ENCODE measurements around the gene KRTAP5-8. TPM values are rescaled to one million over a fixed set of nuclear protein-coding genes. Genes with fewer than 3 reads are reported as not detected.
"Not testable (repeated sequence)": the region's sequence is repeated elsewhere in the genome, so short reads cannot be mapped to it uniquely, and the experiment has no call there.

The KRTAP5-8 gene
- polyA plus RNA-seq, 3 donors from 2014 or later: not detected

DNA sequence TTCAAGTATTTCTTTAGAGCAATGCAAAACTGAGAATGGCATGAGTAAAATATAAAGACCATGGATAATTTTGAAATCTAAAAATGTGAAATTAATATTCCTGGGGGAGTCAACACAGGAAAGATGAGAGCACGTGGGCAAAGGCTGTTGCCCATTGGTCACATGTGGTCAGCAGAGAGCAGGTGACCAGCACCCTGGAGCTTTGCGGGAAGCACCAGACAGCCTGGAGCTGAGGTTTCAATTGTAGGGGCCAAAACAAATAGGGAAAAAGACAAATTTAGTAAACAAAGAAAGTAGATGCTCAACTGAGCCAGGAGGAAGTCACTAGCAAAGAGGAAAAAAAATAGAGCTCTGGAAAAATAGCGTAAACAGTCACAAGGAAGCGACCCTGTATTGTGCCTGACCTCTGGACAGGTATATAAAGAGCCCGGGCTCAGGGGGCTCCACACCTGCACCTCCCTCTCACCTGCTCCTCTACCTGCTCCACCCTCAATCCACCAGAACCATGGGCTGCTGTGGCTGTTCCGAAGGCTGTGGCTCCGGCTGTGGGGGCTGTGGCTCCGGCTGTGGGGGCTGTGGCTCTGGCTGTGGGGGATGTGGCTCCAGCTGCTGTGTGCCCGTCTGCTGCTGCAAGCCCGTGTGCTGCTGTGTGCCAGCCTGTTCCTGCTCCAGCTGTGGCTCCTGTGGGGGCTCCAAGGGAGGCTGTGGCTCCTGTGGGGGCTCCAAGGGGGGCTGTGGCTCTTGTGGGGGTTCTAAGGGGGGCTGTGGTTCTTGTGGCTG, 10.8 kb upstream of the KRTAP5-8 start, which contains the start of gene KRTAP5-7:
KRTAP5-7 (plus strand) TSS at position 472 of the 780 bp plus-strand sequence; CDS start at position 506, 34 bp downstream.
- not testable (repeated sequence) for H3K27me3 Mint-ChIP-seq (ENCODE audit: low read depth in 3 of 3); H3K4me3 Mint-ChIP-seq; H3K36me3 Mint-ChIP-seq; H3K9me3 Mint-ChIP-seq; H3K27ac Mint-ChIP-seq; H3K4me1 Mint-ChIP-seq; DNase-seq

DNA sequence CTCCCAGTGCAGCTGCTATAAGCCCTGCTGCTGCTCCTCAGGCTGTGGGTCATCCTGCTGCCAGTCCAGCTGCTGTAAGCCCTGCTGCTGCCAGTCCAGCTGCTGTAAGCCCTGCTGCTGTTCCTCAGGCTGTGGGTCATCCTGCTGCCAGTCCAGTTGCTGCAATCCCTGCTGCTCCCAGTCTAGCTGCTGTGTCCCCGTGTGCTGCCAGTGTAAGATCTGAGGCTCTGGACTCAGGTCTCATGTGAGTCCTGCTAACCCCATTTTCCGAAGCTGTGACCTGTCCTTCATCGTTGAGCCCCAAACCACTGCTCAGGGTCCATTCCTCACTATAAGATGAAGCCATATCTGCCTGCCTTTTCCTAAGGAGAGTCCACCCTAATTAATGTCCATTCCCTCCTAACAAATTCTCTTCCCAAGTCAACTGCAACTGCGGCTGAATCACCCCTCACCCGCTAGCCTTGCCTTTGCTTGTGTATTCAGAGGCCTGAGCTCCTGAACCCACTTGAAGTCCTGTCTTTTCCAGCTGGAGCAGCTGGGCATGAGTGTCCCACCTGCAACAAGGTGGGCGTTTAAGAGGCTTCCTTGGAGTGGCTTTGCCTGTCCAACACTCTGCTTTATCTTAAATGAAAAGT, 10.1 kb upstream of the KRTAP5-8 start:
- no peak overlapping the region for H3K27ac Mint-ChIP-seq
- peaks cover 0 to 12% (median 4%) of the 10 kb centered on the region in 3 donors for H3K27me3 Mint-ChIP-seq (ENCODE audit: low read depth in 3 of 3)
- no peak overlapping the region for H3K4me3 Mint-ChIP-seq

GRCh38 chr11:71530602-71531001, 7.2 kb upstream of the KRTAP5-8 start:
- H3K4me3 Mint-ChIP-seq: no peak overlapping the region

More for the DNA sequence above, 10.1 kb upstream of the KRTAP5-8 start:
- H3K36me3 Mint-ChIP-seq: no peaks in the 10 kb centered on the region
- no peak for DNase-seq
- H3K4me1 Mint-ChIP-seq: no peaks in the 10 kb centered on the region
- peaks cover 0 to 2% (median 0%) of the 10 kb centered on the region in 6 donors for H3K9me3 Mint-ChIP-seq

GRCh38 chr11:71532036-71532610, 5.7 kb upstream of the KRTAP5-8 start:
- H3K27ac Mint-ChIP-seq: no peak overlapping the region

More at GRCh38 chr11:71530602-71531001, 7.2 kb upstream of the KRTAP5-8 start:
- Mint-ChIP-seq H3K4me1 (no peaks in the 10 kb centered on the region), H3K27ac (no peak overlapping the region), H3K27me3 (ENCODE audit: low read depth in 3 of 3) (peaks cover 2 to 12% (median 3%) of the 10 kb centered on the region in 3 donors), H3K9me3 (no peaks in the 10 kb centered on the region), H3K36me3 (no peaks in the 10 kb centered on the region)
- no peak for DNase-seq

DNA sequence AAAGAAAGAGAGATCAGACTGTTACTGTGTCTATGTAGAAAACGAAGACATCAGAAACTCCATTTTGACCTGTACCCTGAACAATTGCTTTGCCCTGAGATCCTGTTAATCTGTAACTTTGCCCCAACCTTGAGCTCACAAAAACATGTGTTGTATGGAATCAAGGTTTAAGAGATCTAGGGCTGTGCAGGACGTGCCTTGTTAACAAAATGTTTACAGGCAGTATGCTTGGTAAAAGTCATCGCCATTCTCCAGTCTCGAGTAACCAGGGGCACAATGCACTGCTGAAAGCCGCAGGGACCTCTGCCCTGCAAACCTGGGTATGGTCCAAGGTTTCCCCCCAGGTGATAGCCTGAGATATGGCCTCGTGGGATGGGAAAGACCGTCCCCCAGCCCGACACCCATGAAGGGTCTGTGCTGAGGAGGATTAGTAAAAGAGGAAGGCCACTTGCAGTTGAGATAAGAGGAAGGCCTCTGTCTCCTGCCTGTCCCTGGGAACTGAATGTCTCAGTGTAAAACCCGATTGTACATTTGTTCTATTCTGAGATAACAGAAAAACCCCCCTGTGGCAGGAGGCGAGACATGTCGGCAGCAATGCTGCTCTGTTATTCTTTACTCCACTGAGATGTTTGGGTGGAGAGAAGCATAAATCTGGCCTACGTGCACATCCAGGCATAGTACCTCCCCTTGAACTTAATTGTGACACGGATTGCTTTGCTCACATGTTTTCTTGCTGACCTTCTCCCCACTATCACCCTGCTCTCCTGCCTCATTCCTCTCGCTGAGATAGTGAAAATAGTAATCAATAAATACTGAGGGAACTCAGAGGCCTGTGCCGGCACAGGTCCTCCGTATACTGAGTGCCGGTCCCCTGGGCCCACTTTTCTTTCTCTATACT, 2.9 kb upstream of the KRTAP5-8 start:
- H3K27ac Mint-ChIP-seq; H3K9me3 Mint-ChIP-seq; H3K36me3 Mint-ChIP-seq; H3K27me3 Mint-ChIP-seq (ENCODE audit: low read depth in 3 of 3); H3K4me3 Mint-ChIP-seq; H3K4me1 Mint-ChIP-seq; DNase-seq: not testable (repeated sequence)

More at GRCh38 chr11:71532036-71532610, 5.7 kb upstream of the KRTAP5-8 start:
- no peak for DNase-seq
- Mint-ChIP-seq H3K27me3 (ENCODE audit: low read depth in 3 of 3) (peaks cover 2 to 12% (median 3%) of the 10 kb centered on the region in 3 donors), H3K4me3 (no peak overlapping the region), H3K36me3 (no peaks in the 10 kb centered on the region), H3K9me3 (no peaks in the 10 kb centered on the region), H3K4me1 (no peaks in the 10 kb centered on the region)

GRCh38 chr11:71535825-71536224, 2.0 kb upstream of the KRTAP5-8 start:
- no peak for DNase-seq
- Mint-ChIP-seq H3K9me3 (no peaks in the 10 kb centered on the region), H3K27ac (no peak overlapping the region), H3K4me3 (no peak overlapping the region), H3K4me1 (no peaks in the 10 kb centered on the region), H3K36me3 (no peaks in the 10 kb centered on the region), H3K27me3 (ENCODE audit: low read depth in 3 of 3) (peaks cover 0 to 6% (median 3%) of the 10 kb centered on the region in 3 donors)

GRCh38 chr11:71537537-71537936, 288 bp upstream of the KRTAP5-8 start:
- no peak for DNase-seq
- no peaks in the 10 kb centered on the region for H3K36me3 Mint-ChIP-seq
- H3K27ac Mint-ChIP-seq: no peak overlapping the region
- H3K9me3 Mint-ChIP-seq: no peaks in the 10 kb centered on the region
- H3K27me3 Mint-ChIP-seq (ENCODE audit: low read depth in 3 of 3): peaks cover 0 to 6% (median 4%) of the 10 kb centered on the region in 3 donors
- no peaks in the 10 kb centered on the region for H3K4me1 Mint-ChIP-seq
- no peak overlapping the region for H3K4me3 Mint-ChIP-seq

- Mint-ChIP-seq H3K36me3 (no peaks in the 10 kb centered on the region), H3K9me3 (no peaks in the 10 kb centered on the region), H3K4me3 (no peak overlapping the region), H3K27me3 (ENCODE audit: low read depth in 3 of 3) (peaks cover 0 to 4% (median 2%) of the 10 kb centered on the region in 3 donors), H3K27ac (no peak overlapping the region), H3K4me1 (peaks cover 0 to 4% of the 10 kb centered on the region in 2 donors)
- no peak for DNase-seq
Measured at GRCh38 chr11:71538666-71538990, 803 bp downstream of the KRTAP5-8 start.

DNA sequence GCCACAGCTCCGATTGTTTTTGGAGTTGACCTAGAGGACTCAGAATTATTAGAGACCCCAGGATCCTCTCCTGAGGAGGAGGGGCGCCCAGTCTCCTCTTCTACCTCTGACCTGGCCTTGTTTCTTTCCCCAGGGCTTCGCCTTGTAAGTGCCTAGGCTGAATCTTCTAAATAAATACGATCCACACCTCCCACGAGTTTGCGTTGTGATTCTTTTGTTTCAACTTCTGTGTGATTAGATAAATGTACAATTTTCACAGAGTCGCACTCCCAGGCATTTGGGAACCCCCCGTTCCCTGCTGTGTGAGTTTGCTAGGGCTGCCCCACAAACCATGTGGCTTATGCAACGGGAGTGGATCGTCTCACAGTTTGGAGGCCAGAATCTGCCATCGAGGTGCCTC, 1.2 kb downstream of the KRTAP5-8 start:
- no peak for DNase-seq
- H3K4me1 Mint-ChIP-seq: peaks cover 0 to 6% of the 10 kb centered on the region in 2 donors
- H3K27ac Mint-ChIP-seq: no peak overlapping the region
- no peaks in the 10 kb centered on the region for H3K9me3 Mint-ChIP-seq
- H3K27me3 Mint-ChIP-seq (ENCODE audit: low read depth in 3 of 3): peaks cover 0 to 4% (median 2%) of the 10 kb centered on the region in 3 donors
- no peak overlapping the region for H3K4me3 Mint-ChIP-seq
- H3K36me3 Mint-ChIP-seq: no peaks in the 10 kb centered on the region

GRCh38 chr11:71539971-71540370, 2.1 kb downstream of the KRTAP5-8 start:
- H3K4me3 Mint-ChIP-seq; H3K36me3 Mint-ChIP-seq; DNase-seq; H3K4me1 Mint-ChIP-seq; H3K9me3 Mint-ChIP-seq; H3K27me3 Mint-ChIP-seq (ENCODE audit: low read depth in 3 of 3); H3K27ac Mint-ChIP-seq: not testable (repeated sequence)

DNA sequence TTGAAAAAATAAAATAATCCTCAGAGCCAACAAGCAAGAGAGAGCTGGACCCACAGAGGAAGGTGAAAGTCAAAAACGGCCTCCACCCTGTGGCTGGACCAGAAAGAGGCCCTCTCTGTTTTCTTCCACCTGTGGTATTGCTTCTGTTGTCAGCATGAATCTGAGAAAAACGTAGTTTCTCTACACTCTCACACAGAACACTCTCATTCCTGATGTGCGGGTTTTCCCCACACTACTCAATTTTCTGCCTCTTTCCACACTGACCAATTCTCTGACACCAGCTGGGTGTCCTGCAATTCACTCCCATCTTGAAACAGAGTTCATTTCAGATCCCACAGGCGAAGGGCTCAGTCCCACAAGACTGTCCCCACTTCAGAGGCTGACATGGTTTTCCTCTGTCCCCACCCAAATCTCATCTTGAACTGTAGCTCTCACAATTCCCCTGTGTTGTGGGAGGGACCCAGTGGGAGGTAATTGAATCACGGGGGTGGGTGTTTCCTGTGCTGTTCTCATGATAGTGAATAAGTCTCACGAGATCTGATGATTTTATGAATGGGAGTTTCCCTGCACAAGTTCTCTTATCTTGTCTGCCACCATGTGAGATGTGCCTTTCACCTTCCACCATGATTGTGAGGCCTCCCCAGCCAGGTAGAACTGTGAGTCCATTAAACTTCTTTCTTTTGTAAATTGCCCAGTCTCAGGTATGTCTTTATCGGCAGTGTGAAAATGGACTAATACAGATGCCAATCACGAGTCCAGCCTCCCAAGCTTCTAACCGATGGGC, 2.9 kb downstream of the KRTAP5-8 start:
- not testable (repeated sequence) for DNase-seq; H3K27me3 Mint-ChIP-seq (ENCODE audit: low read depth in 3 of 3); H3K36me3 Mint-ChIP-seq; H3K9me3 Mint-ChIP-seq; H3K27ac Mint-ChIP-seq; H3K4me1 Mint-ChIP-seq; H3K4me3 Mint-ChIP-seq

DNA sequence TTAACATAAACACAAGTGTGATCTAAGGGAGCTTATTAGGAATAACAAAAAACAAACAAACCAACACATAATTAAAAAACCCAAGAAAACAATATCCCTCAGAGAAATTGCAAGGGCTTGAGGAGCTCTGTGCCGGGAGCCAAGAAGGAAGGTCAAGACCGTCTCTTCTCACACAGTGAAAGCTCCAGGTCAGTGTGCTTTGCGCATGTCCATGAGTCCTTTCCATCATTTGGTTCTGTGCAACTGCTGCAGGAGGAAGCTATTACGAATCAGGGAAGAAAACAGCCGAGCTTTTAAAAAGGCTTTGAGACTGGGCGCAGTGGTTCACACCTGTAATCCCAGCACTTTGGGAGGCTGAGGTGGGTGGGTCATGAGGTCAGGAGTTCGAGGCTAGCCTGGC, 4.6 kb downstream of the KRTAP5-8 start:
- Mint-ChIP-seq H3K4me1 (peaks cover 0 to 6% of the 10 kb centered on the region in 2 donors), H3K9me3 (no peaks in the 10 kb centered on the region), H3K4me3 (no peak overlapping the region), H3K36me3 (no peaks in the 10 kb centered on the region), H3K27me3 (ENCODE audit: low read depth in 3 of 3) (peaks cover 0 to 6% (median 2%) of the 10 kb centered on the region in 3 donors), H3K27ac (no peak overlapping the region)
- no peak for DNase-seq

All from immature natural killer cell (primary cell).